Gastrocnemius medialis (tissue), 4 donors: ENCODE results near the gene RSPH1.

Experiments
- CTCF ChIP-seq, 5 experiments: fragments of 450-650 bp in 3 of 5; fragments of 200-600 bp in 2 of 5; sonication (generic) in 2 of 5; IDR thresholded peaks in 4 of 5; conservative IDR thresholded peaks in 1 of 5; 1 replicate in 4 of 5; 2 replicates in 1 of 5; pipeline ENCODE4 v1.5.1; 2016 to 2019; ENCODE audit warnings: antibody characterized with exemption in 5 of 5, mild to moderate bottlenecking in 3 of 5, moderate library complexity in 3 of 5
- POLR2A ChIP-seq, 2 donors: fragments of 450-650 bp; IDR thresholded peaks; one replicate each; pipeline ENCODE4 v1.6.1; 2017; ENCODE audit warnings: antibody characterized with exemption in 2 of 2, mild to moderate bottlenecking in 2 of 2, moderate library complexity in 2 of 2

GRCh38 chr21:42461881-42462877 is 33.8 kb downstream of the RSPH1 start:
- TF ChIP-seq CTCF (IDR thresholded peaks at IDR 0.05 in 4 of 5, conservative IDR thresholded peaks at IDR 0.05 in 1 of 5) (no peak), POLR2A (IDR thresholded peaks at IDR 0.05) (no peak)
